ENCODE measurements around the gene PSTK. TPM values are rescaled to one million over a fixed set of nuclear protein-coding genes. Genes with fewer than 3 reads are reported as not detected.

The PSTK gene
- total RNA-seq, 4 donors from 2014 or later, result 2.5 to 3.0 (median 2.6) TPM

GRCh38 chr10:122981066-122981464 is 864 bp downstream of the PSTK start:
- no peak for DNase-seq
- no peaks in the 10 kb centered on the region for H3K9me3 ChIP-seq
- WGBS, 2 donors, result 12 to 32% methylated on average over 4 of the region's 4 CpGs
- H3K4me1 ChIP-seq, result peaks cover 7 to 22% (median 8%) of the 10 kb centered on the region in 3 donors
- intact Hi-C loops (cut with DNase I), result no loop called here
- no peaks in the 10 kb centered on the region for H3K36me3 ChIP-seq
- H3K27ac ChIP-seq, result peak overlapping the region in 2 of 4 donors; percentile 89 to 98
- TF ChIP-seq CTCF (IDR thresholded peaks at IDR 0.05), result peak in 4 of 6 experiments; percentile 30 to 43 (median 32)
- TF ChIP-seq POLR2A (IDR thresholded peaks at IDR 0.05), result no peak
- peak overlapping the region; percentile 58 to 85 (median 80) for H3K4me3 ChIP-seq
- H3K27me3 ChIP-seq, result no peaks in the 10 kb centered on the region

GRCh38 chr10:122983898-122984297 is 3.7 kb downstream of the PSTK start:
- peaks cover 7 to 22% (median 8%) of the 10 kb centered on the region in 3 donors for H3K4me1 ChIP-seq
- no peaks in the 10 kb centered on the region for H3K9me3 ChIP-seq
- H3K36me3 ChIP-seq, result no peaks in the 10 kb centered on the region
- TF ChIP-seq POLR2A (IDR thresholded peaks at IDR 0.05) (no peak), CTCF (IDR thresholded peaks at IDR 0.05) (no peak)
- WGBS, 2 donors, result 96 to 98% methylated on average over 6 of the region's 6 CpGs
- intact Hi-C loops (cut with DNase I), result no loop called here
- H3K4me3 ChIP-seq, result no peak overlapping the region
- DNase-seq, result no peak
- H3K27me3 ChIP-seq, result no peaks in the 10 kb centered on the region
- no peak overlapping the region for H3K27ac ChIP-seq

- no peaks in the 10 kb centered on the region for H3K36me3 ChIP-seq
- intact Hi-C loops (cut with DNase I), result no loop called here
- no peak for TF ChIP-seq CTCF (IDR thresholded peaks at IDR 0.05)
- no peak for TF ChIP-seq POLR2A (IDR thresholded peaks at IDR 0.05)
- H3K9me3 ChIP-seq, result no peaks in the 10 kb centered on the region
- DNase-seq, result no peak
- no peaks in the 10 kb centered on the region for H3K27me3 ChIP-seq
- H3K4me1 ChIP-seq, result peaks cover 4 to 17% (median 6%) of the 10 kb centered on the region in 3 donors
- no peak overlapping the region for H3K27ac ChIP-seq
- H3K4me3 ChIP-seq, result no peak overlapping the region
- 91 to 93% methylated on average over 2 of the region's 2 CpGs for WGBS, 2 donors
These were observed 4.5 kb downstream of the PSTK start for GRCh38 chr10:122984708-122985107.

GRCh38 chr10:122986335-122986734 is 6.1 kb downstream of the PSTK start:
- Histone ChIP-seq H3K27me3 (no peaks in the 10 kb centered on the region), H3K9me3 (no peaks in the 10 kb centered on the region), H3K4me1 (peaks cover 0 to 5% (median 0%) of the 10 kb centered on the region in 3 donors), H3K36me3 (peaks cover 0 to under 1% (median 0%) of the 10 kb centered on the region in 3 donors), H3K27ac (no peak overlapping the region), H3K4me3 (no peak overlapping the region)
- no peak for DNase-seq
- TF ChIP-seq CTCF (IDR thresholded peaks at IDR 0.05) (no peak), POLR2A (IDR thresholded peaks at IDR 0.05) (no peak)
- 70 to 77% methylated on average over 6 of the region's 6 CpGs for WGBS, 2 donors
- intact Hi-C loops (cut with DNase I), result no loop called here

- Histone ChIP-seq H3K9me3 (no peaks in the 10 kb centered on the region), H3K4me3 (no peak overlapping the region), H3K27ac (no peak overlapping the region), H3K4me1 (no peaks in the 10 kb centered on the region), H3K27me3 (no peaks in the 10 kb centered on the region), H3K36me3 (peaks cover 0 to 22% (median 0%) of the 10 kb centered on the region in 3 donors)
- TF ChIP-seq POLR2A (IDR thresholded peaks at IDR 0.05), result no peak
- TF ChIP-seq CTCF (IDR thresholded peaks at IDR 0.05), result no peak
- no peak for DNase-seq
- 56 to 60% methylated on average over 2 of the region's 2 CpGs for WGBS, 2 donors
- intact Hi-C loops (cut with DNase I), result no loop called here
These were observed 8.3 kb downstream of the PSTK start for GRCh38 chr10:122988501-122988900.
